GOT3 (cell line): ENCODE results near the gene ZFP3.
"Not testable (repeated sequence)": the region's sequence is repeated elsewhere in the genome, so short reads cannot be mapped to it uniquely, and the experiment has no call there.

Experiments
- DNase-seq: peaks from one replicate; lab custom pipeline; 2025; ENCODE audit warnings: mixed read lengths; lab: John Stamatoyannopoulos, UW

ZFP3 gene

GRCh38 chr17:5078106-5079028 is at the start of gene ZFP3:
Gene ZFP3 (plus strand): TSS chr17:5078467. CDS start chr17:5091505, 13,038 bp downstream.
- no peak for DNase-seq

DNA sequence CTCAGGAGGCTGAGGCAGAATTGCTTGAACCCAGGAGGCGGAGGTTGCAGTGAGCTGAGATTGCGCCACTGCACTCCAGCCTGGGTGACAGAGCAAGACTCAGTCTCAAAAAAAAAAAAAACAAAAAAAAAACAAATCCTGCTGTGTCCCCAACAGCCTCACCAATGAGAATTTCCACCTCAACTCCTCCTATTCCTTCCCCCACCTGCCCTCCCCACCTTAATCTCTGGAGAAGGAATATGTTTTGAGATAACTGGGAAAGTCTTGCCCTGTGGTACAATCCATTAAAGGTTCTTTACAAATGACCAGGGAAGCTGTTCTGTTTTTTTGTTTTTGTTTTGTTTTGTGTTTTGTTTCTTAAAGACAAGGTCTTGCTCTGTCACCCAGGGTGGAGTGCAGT is 48.1 kb upstream of the ZFP3 start:
- not testable (repeated sequence) for DNase-seq

DNA sequence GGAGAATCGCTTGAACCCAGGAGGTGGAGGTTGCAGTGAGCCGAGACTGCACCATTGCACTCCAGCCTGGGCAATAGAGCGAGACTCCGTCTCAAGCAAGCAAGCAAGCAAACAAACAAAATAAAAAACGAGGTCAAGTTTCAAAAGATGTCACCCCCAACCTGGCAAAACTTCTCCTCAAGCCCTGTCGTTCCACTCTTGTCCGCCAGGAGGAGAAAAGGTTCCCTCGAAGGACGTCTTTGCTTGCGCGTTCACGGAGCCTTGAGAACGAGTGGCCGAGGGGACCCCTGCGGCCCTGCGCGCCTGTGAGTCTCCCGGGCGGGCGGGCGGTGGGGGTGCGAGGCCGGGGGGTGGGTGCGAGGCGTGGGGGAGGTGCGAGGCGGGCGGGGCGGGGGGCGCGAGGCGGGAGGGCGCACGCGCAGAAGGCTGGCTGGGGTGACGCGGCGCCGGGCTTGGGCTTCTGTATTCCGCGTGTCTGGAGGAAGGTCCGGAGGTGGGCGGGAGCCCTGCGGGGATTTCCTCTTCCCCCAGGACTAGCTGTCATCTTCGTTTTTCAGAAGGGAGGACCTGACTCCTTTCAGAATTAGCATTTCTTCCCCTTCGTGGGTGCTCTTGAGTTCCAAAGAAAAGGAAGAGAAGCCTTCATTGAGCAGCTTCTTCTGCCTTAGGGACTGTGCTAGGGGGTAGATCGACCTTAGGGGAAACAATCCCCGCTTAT is 46.7 kb upstream of the ZFP3 start:
- DNase-seq = no peak

DNA sequence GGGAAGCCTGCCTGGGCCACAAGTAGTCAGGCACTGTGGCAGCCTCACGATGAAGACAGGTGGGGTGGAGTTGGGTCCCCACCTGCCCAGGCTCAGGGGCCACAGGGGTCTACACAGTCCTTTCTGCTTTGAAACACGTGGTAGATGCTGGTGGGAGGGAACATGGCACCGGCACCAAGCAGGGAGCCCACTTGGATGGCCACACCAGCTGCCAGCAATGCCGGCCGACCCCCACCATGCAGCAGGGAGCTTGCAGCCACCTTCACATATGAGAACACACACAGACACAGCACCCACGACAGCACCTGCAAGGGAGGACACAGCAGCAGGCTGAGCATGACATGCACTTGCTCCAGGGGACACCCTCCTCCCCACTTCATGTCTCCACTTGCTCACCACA is 45.4 kb upstream of the ZFP3 start:
- DNase-seq = no peak

GRCh38 chr17:5033352-5034015 is 44.8 kb upstream of the ZFP3 start:
- no peak for DNase-seq

- DNase-seq = no peak
Observed at GRCh38 chr17:5034063-5034462, 44.2 kb upstream of the ZFP3 start.

DNA sequence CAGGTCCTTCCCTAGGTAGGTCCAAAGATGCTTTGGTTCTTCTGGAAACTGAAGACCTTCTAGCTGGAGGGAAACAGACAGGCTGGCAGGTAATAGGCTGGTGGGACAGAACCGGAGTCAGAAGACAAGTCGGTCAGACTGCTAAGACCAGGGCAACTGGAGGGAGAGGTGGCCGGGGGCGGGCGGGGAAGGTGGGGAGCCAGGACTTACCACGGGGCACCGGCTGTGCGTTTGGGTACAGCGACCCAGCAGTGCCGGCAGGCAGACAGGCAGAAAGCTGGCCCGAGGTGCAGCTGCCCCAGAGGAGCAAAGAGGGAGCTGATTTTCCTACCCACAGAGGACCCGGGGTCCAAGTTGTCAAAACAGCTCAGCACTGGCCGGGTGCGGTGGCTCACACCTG is 43.6 kb upstream of the ZFP3 start:
- no peak for DNase-seq

- no peak for DNase-seq
Observed at GRCh38 chr17:5035315-5035714, 43.0 kb upstream of the ZFP3 start, which contains the start of gene SLC52A1. Gene SLC52A1 (minus strand): TSS chr17:5035426. CDS start chr17:5034606, 820 bp downstream.

GRCh38 chr17:5042157-5043022 is 35.9 kb upstream of the ZFP3 start:
- no peak for DNase-seq

DNA sequence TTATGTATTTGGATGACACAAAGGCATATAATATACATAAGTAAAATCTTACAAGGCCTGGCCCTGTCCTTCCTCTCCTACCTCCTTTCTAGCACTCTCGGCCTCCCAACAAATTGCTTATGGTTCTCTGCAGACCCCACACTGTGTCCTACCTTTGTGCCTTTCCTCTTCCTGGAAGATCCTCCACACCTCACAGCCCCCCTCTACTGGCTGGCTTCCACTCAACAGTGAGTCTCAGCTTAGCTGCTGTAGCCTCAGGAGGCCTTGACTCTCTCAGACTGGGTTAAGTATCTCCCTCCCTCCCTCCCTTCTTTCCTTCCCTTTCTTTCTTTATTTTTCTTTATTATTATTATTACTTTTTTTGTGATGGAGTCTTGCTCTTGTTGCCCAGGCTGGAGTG is 34.7 kb upstream of the ZFP3 start:
- no peak for DNase-seq

- no peak for DNase-seq
Observed at GRCh38 chr17:5044630-5045029, 33.6 kb upstream of the ZFP3 start.

GRCh38 chr17:5045496-5045895 is 32.8 kb upstream of the ZFP3 start:
- DNase-seq = no peak

- no peak for DNase-seq
Observed at GRCh38 chr17:5047446-5047845, 30.8 kb upstream of the ZFP3 start.

GRCh38 chr17:5049314-5049841 is 28.9 kb upstream of the ZFP3 start:
- no peak for DNase-seq

DNA sequence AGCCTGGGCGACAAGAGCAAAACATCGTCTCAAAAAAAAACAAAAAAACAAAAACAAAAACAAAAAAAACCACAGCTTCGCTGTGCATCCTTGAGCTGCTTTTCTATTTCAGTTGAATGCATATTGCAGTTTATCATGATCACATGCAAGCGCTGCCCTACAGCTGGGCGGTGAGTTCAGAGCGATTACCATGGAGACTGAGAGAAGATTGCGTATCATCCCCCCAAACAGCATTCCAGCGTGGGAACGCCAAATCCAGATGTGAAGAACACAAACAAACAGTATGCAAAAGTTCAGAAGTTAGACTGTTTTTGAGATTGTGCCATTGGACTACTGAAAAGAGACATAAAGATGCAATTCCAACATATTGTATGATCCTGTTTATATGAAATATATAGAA is 28.0 kb upstream of the ZFP3 start:
- DNase-seq = no peak

GRCh38 chr17:5055543-5055942 is 22.7 kb upstream of the ZFP3 start:
- DNase-seq = no peak

GRCh38 chr17:5065227-5065744 is 13.0 kb upstream of the ZFP3 start:
- DNase-seq = no peak

DNA sequence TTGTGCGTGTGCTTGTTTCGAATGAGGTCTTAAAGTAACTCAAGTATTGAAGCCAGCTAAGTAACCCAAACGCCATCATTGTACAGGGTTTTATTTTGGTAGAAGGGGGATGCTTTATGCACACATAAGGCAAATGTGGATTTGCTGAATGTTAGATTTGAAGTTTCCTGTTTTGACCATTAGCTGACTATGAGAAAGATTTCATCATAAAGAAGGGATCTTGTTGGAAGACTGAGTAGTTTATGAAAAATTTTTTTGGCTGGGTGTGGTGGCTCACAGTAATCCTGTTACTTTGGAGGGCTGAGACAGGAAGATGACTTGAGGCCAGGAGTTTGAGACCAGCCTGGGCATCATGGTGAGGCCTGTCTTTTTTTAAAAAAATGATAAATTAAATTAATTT is 10.0 kb upstream of the ZFP3 start:
- DNase-seq = no peak

GRCh38 chr17:5069724-5070123 is 8.5 kb upstream of the ZFP3 start:
- DNase-seq = no peak

- DNase-seq = not testable (repeated sequence)
Observed at GRCh38 chr17:5075472-5075871, 2.8 kb upstream of the ZFP3 start.

GRCh38 chr17:5077275-5077674 is 992 bp upstream of the ZFP3 start:
- not testable (repeated sequence) for DNase-seq
